Fibroblast of lung (primary cell): ENCODE measurements around the gene SH2D7.

ENCODE experiments used
- CTCF ChIP-seq, 2 donors: IDR thresholded peaks in 1 of 2; conservative IDR thresholded peaks in 1 of 2; 1 replicate in 1 of 2; 2 replicates in 1 of 2; pipeline ENCODE4 v1.5.1; 2011 to 2012; ENCODE audit warnings: low read length in 2 of 2, control low read depth in 1 of 2, inconsistent platforms in 1 of 2, low read depth in 1 of 2, mild to moderate bottlenecking in 1 of 2
- EZH2 ChIP-seq: IDR thresholded peaks from 2 replicates; pipeline ENCODE4 v1.5.1; 2012; ENCODE audit warnings: low read length, control low read depth, mild to moderate bottlenecking; ENCODE audit errors: missing control alignments

- TF ChIP-seq CTCF (conservative IDR thresholded peaks at IDR 0.05 in 1 of 2, IDR thresholded peaks at IDR 0.05 in 1 of 2; ENCODE audit: low read depth in 1 of 2, low read length in 2 of 2): no peak
- TF ChIP-seq EZH2: no peak
Observed at GRCh38 chr15:78110096-78110495, 17.7 kb downstream of the SH2D7 start.
